HG02981 (cell line): ENCODE data around the gene RGPD6.
"Not testable (repeated sequence)": the region's sequence is repeated elsewhere in the genome, so short reads cannot be mapped to it uniquely, and the experiment has no call there.

Experiments used
- ATAC-seq: cut with Tn5 transposase; IDR thresholded peaks from one replicate; pipeline ENCODE4 v1.9.1; 2021; ENCODE audit warnings: mild to moderate bottlenecking, moderate library complexity; ENCODE audit not compliant: unreplicated experiment

The RGPD6 gene

DNA sequence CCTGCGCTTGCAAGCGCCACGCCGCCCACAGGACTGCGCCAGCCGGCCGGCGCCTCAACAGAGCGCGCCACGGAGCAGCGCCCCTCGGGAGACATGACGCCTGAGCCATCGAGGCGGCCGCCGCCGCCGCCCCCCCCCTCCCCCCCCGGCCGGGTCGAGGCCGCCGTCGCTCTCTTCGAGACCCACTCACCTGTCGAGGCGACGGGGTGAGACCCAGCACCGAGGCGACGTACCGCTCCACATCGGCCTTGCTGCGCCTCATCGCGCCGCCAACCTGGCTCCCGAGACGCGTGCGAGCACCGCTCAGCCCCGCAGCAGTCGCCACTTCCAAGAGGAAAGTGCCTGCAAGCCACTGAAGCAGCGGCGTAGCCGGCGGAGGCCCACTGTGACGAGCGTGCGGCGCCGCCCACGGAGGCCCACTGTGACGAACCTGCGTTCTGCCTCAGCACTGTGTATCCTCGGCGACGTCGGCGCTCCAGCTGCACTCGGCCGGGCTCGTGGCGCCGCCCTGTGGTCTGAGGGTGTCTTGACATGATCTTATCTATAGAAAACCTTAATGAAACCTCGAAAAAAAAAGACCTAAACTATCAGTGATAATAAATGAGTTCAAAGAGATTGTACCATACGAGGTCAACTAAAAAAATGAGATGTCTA, at the start of gene RGPD6:
Gene RGPD6 (minus strand): TSS at position 460 of the 654 bp plus-strand sequence. CDS start 198 bp downstream, at position 262.
- peak; percentile 98 for ATAC-seq

DNA sequence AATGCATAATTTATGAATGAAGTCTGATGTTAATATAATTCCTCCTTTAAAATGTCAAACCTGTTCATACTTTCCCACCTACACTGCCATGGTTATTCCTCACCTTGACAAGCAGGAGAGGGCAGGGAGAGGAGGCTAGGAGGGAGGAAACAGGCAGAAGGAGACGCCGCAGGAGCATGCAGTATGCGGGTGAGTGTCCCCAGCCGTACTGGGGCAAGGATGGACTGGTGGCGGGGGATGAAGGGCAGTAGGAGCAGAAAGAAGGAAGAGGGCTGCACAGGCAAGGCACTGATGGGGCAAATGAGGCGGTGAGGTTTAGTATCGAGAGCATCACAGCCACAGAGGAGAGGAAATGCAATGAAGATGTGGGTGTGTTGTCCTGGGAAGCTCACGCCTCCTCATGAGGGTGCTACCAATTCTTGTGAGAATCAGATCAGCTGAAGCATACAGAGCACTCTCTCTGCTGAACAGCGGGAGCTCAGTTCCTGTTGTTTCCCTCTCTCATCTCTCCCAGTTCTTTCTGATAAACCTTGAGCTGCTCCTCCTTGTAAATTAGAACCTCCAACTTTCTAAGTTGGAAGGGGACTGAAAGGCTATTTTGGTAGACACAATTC, 42.4 kb upstream of the RGPD6 start:
- ATAC-seq, result not testable (repeated sequence)

DNA sequence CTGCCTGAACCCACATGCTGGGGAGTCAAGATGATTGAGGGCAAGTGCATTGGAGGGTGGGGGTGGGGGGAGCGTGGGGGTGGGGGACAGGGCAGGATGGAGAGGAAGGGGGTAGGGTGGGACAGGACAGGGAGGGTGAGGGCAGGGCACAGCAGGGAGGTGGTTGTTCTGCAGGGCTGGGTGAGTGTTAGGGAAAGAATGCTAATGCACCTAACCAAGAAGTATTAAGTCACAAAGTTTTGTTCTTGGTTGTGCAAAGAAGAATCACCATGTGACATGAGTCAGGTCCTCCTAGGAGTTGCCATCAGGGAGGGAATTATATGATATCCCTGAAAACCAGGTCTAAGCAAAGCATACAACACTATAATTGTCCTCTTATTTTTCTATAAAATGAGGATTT, 36.9 kb upstream of the RGPD6 start:
- ATAC-seq, result not testable (repeated sequence)

DNA sequence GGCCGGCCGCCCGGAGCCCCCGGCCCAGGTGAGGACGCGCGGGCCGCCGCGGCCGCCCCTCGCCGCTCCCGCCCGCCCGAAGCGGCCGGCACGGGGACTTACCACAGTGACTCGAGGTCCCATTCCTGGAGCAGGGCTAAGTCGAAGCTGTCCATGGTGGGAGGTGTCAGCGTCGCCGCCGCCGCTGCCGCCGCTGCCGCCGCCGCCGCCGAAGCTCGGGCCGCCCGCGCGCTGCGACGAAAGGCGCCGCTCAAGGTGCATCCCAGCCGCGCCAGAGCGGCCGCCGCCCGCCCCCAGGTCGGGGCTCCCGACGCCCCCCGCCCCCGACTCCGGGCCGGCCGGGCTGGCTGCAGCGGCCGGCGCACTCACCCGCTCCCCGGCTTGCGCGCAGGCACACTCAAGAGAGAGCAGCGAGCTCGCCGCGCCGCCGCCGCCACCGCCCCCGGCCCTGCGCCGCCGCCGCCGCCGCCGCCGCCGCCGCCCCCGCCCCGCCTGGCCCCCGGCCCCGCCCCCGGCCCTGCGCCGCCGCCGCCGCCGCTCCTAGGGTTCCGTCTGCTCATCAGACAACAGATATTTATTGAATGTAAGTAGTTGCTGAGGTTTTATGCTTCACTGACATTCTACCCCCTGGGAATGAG, 33.7 kb upstream of the RGPD6 start:
- not testable (repeated sequence) for ATAC-seq

DNA sequence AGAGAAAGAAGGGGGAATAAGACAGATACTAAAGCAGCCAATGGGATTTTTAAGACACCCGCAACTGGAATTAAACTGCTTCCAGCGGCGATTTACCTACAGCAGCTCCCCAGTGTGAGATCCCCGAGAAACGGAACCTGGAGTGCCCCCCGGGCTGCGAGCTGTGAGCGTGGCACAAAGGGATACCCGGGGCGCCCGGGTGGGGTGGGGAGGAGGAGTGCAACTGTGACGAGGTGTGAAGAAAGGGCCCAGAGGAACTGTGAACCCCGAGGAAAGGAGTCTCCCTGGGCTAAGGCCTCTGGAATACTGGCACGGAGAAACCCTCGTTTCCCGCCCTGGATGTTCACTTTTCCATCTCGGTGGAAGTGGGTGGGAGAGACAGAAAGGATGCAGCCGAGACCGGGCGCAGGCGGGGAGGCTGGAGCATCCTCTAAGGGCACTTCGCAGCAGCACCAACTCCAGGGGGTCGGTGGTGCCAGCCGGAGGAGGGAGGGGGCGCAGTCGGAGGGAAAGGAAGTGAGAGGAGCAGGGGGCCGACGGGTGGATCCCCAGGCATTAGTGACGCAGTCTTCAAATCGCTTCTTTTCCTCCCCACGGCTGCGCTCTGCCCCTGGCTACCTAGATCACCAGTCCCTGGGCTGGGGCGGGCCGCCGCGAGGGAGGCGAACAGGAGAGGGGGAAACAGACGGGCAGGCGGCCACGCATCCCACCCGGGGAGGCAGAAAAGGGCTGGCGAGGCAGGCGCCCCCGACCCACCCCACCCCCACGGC, 33.0 kb upstream of the RGPD6 start:
- not testable (repeated sequence) for ATAC-seq

DNA sequence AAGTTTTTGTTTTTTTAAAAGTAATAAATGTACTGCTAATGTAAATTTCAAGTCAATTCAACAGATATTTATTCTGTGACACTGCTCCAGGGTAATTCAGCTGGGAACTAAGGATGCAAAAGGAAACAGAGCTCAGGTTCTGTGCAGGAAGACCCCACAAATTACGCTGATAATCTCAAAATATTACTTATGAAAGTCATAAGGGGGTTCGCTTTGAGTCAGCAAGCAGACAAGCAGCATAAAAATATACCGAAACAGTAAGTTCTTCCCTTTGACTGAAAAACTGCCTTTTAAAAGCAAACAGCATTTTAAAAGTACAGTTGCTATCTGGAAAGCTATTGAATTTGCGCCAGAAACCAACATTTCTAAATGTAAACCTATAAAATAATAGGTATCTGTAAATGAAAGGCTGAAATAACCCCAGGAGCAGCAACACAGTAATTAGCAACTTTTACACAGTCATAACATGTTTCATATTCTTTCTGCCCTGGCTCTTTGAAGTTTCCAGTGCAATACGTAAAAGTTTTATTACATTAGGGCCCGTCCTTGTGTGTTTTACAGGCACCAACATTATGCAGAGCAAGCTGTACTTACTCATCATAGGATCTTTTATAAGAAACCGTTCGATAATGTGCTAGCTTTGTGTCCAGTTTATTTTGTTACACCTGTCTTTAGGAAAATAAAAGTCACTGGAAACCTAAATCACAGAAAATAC, 31.9 kb upstream of the RGPD6 start:
- ATAC-seq, result not testable (repeated sequence)

DNA sequence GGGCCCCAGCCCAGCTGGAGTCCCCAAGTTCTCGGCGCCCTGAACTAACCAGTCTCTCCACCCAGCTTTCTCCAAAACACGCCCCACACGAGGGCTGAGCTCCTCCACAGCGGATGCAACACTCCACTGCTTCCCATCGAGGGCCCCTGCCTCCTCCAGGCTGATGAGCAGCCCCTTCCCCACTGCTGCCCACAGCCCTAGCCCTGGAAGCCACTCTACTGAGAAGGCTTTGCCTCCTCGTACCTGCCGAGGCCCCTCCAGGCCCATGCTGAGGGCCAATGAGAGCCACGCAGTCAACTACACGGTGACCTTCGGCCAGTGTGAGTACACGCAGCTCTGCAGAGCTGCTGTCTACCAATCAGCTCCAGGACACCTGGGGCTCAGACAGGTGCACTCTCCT, 28.0 kb upstream of the RGPD6 start:
- ATAC-seq, result not testable (repeated sequence)

DNA sequence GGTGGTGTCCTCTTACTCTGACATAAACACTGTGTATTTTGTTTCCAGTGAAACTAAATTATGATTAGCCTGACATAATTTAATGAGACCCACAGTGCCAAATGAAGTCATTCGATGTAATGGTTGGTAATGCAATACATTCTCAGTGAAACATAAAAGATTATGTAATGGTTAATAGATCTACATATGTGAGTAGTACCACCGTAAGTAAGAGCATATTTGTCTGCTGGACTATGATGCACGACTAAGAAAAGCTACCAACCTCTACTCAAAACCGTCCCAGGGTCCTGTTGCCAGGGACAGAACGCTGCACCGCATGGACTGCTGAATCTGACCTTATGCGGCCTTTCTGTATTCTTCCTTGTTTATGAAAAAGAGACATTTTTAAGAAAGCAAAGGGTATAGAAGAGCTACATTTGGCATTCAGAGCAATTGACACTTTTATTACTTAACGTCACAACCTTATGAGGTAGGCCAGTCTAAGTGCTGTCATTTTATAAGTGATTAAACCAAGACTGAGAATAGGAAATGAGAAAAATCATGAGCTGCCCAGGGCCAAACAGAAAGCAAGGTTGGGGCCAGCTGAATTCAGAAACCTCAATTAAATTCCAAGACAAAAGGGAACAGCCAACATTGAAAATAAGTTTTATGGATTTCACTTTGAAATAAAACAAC, 27.0 kb upstream of the RGPD6 start:
- ATAC-seq, result not testable (repeated sequence)

DNA sequence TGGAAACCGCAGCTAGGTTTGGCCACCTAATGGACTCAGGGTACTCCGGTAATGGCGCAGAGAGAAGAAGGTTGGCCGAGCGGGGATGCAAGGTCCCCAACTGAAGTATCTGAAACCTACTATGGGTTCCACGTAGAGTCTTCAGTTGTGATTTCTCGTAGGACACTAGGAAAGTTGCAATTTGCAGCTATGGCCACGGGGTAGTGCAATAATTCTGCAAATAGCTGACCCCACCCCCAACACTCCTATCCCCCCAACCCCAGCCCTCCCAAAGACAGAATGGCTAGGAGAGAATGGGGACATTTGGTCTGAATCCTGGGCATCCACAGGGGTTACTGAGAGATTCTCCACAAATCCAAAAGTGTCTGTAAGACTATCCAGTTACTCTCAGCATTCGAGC, 25.1 kb upstream of the RGPD6 start:
- not testable (repeated sequence) for ATAC-seq

DNA sequence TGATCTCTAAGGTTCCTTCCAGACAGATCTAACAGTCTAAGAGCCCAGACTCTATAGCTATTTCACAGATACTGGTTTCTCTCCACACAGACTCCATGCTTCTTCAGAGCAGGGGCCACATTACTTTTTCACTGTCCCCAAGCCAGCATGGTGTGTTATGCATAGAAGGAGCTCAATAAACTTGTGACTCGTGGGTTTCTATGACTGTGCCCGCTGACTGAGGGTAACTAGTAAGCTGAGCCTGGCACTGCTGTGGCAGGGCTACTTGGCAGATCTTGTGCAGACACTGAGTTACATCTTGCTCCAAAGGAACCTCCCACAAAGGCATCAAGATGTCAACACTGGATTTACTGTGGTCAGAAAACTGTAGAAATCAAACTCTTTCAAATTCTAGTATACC, 15.0 kb upstream of the RGPD6 start:
- not testable (repeated sequence) for ATAC-seq

DNA sequence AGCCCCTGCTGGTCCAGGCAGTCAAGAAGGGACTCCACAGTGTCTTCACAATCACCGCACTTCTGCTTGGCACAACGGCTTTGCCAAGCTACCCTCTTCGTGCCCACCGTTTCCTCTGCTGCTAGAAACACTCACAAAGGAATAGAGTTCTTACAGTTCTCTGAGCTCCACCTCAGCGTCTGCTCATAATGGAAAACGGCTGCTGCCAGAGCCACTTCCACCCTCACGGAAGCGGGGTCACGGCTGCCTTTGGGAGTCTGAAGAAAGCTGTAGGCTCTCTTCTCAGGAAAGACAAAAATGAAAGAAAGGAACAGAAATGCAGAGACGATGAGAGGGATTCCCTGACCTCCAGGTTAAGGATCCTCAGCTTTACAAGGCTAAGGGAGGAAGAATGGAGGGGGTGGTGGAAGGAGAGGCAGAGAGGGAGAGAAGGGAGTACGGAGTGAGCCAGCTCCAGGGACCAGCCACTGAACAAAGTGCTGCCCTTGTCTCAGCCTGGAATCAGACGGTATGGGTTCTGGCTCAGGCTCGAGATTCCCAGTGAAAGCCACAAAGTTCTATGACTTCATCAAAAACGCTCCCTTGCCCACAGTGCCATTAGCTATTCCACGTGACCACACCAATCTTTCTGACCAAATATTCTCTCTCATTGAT, 12.8 kb upstream of the RGPD6 start:
- not testable (repeated sequence) for ATAC-seq

DNA sequence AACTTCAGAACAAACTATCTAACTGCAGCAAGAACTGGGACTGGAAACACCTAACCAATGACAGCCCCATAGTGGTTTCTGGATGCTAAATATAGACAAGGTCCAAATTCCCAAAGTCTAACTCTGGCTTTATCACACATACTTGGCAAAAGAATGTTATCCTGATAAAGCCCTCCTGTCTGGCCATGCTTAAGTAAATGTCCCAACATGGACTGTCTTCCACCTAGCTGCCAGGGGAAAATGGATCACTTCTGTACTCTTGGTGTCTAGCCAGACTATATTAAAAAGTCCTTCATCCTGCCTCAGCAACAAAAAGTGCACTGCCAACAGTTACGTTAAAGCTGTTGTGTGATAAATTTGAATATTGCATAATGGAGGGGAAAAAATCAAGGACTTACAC, 11.5 kb upstream of the RGPD6 start:
- ATAC-seq, result not testable (repeated sequence)

DNA sequence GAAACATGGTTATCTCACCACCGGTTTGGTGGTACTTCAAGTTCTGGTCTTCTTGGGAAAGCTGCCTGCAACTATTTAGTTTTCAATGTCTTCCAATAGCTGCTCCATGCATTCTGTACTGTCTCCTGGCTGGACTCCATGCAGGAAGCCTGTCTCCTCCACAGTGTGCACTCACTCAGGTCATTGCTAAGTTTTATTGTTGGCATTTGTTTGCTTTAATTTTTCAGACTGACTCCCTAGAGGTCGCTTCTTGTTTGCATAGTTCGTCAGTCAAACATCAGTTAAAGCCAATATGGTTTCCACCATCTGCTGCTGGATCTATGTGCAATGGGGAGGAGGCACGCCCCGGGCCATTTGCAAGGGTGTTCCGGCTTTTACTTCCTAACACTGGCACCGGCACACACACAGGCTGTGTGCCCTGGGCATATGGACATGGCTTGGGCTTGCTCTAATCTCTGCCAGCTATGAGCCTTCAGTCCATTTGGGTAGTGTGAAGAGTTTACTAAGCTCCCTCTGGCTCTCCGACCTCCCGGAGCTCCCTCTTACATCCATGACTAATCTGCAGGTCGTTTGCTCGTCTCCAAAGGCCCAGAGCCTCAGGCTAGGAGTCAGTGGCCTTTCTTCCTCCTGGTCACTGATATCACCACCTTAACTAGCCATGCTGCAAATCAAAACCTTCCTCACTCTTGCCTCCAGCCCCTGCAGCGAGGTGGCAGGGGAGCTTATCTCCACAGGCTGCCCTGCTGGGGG, 2.4 kb upstream of the RGPD6 start:
- not testable (repeated sequence) for ATAC-seq

DNA sequence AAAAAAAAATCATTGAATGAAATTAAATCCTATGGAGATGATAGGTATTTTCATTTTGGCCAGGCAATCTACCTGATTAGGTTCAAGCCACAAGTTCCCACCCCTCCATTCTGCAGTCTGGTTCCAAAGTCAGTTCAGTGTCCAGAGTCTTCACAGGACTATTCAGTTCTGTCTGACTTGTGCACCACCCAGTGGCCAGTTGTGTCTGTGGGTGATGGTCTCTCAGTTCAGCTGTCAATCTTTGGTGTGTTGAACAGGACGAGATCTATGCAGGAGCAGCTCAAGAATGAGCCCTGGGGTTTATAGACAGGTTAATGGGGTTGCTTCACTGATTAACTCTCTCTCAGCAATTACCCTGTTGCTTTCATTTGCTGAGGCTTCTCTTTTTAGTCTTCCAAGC, 1.4 kb upstream of the RGPD6 start:
- ATAC-seq, result peak; percentile 58

DNA sequence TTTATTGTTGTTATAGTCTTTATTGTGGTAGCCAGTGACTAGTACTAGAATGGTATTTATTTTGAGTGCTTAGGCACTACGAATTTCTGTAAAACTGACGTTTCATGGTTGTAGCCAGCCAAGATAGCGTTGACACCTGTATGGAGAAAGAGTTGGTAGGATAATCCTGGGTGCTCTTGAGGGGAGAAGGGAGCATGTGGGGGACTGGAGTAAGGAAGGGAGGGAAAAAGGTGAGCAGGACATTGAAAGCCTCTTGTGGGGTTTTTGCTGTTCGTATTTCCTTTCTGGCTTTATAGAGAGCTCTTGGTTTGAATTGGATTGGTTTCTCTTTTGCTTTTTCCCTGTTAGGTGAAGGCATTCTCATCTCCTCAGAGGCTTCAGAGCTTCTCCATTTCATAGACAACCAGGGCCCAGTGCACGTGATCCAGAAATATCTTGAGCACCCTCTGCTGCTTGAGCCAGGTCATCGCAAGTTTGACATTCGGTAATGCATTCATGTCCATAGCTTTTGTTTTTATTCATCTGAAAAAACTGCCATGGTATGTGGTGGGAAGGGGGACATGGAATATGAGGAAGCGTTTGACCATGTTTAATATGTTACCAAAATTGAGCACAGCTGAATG, 77.2 kb downstream of the RGPD6 start:
- ATAC-seq, result peak; percentile 91

DNA sequence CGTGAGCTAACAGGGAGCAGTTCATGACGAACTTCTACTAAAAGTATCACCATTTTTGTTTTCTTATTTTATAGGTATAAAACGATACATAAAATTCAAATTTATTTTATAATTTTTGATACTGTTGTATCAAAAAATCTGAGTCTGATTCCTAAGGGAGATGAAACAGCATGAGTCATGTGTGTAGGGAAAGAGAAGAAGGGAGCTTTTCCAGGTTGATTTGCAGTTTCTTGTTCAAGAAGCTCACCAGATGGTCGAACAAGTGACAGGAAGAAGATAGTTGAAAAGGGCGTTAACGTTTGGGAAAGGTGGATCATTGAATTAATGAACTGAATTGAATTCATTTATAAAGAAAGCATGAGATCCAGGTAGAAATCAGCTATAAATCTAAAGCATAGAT, 81.0 kb downstream of the RGPD6 start:
- not testable (repeated sequence) for ATAC-seq

DNA sequence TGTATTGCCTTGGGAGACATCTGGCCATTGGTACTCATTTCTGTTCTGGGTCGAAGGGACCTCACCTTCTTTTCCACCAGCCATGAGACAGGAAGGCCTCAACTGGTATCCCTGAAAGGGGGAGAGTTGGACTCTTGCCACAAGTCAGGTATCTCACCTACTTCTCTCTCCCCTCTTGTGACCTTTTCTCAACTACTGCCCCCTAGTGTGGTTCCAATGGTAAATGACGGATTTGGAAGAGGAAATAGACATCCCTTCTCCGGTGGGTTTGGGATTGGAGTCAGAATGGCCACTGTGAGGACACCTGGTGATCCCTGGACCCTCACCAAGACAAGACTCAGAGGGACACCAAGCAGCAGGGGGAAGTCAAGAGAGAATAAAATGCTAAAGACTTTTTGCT, 82.5 kb downstream of the RGPD6 start:
- not testable (repeated sequence) for ATAC-seq

DNA sequence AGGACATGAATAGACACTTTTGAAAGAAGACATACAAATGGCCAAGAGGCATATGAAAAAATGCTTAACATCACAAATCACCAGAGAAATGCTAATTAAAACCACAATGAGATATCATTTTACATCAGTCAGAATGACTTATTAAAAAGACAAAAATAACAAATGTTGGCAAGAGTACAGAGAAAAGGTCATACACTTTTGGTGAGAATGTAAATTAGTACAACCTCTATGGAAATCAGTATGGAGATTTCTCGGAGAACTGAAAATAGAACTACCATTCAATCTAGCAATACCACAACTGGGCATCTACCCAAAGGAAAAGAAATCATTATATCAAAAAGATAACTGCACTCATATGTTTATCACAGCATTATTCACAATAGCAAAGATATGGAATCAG, 88.0 kb downstream of the RGPD6 start:
- not testable (repeated sequence) for ATAC-seq
